ENCODE measurements around the gene PLD1. TPM values are rescaled to one million over a fixed set of nuclear protein-coding genes. Genes with fewer than 3 reads are reported as not detected.
"Not testable (repeated sequence)": the region's sequence is repeated elsewhere in the genome, so short reads cannot be mapped to it uniquely, and the experiment has no call there.

The PLD1 gene
- total RNA-seq (10 to 100 TPM; 17.4 to 31.1 TPM), polyA plus RNA-seq (1 to 10 TPM; 3.1 to 6.9 TPM)
- long read RNA-seq, donor 1, result 0 reads
- long read RNA-seq, donor 2, result 0 reads
- long read RNA-seq, donor 3, result 0 reads
- long read RNA-seq, donor 4, result 0 reads
- long read RNA-seq, donor 5, result 0 reads

- Histone ChIP-seq H3K4me3 (peak within 1 kb of the TSS; percentile 23), H3K9ac (ENCODE audit: insufficient read depth in 1 of 2, low read length in 2 of 2) (peak within 1 kb of the TSS; percentile 5 to 77), H3K27ac (ENCODE audit: low read depth in 1 of 2, low read length in 1 of 2) (peak within 1 kb of the TSS; percentile 79 to 96), H3K4me1 (ENCODE audit: control insufficient read depth in 5 of 5, insufficient read depth in 5 of 5, low read length in 5 of 5) (peaks cover 0 to 26% (median 9%) of the 10 kb centered on the region in 5 donors), H3K36me3 (ENCODE audit: control insufficient read depth in 4 of 4, insufficient read depth in 4 of 4, low read length in 4 of 4) (no peaks in the 10 kb centered on the region), H3K9me3 (ENCODE audit: control insufficient read depth in 4 of 4, insufficient read depth in 3 of 4, low read length in 3 of 4) (no peaks in the 10 kb centered on the region), H3K27me3 (ENCODE audit: control insufficient read depth in 3 of 3, insufficient read depth in 3 of 3, low read length in 2 of 3) (peaks cover 0 to 5% (median 0%) of the 10 kb centered on the region in 3 donors)
- ATAC-seq (ENCODE audit: insufficient read depth, low FRiP score), result peak; percentile 87
- WGBS, 2 donors, result 0 to 1% methylated on average over 73 to 78 of the region's 78 CpGs
- peak; percentile 81 to 84 (median 81) for DNase-seq
- TF ChIP-seq, protein P1, sequence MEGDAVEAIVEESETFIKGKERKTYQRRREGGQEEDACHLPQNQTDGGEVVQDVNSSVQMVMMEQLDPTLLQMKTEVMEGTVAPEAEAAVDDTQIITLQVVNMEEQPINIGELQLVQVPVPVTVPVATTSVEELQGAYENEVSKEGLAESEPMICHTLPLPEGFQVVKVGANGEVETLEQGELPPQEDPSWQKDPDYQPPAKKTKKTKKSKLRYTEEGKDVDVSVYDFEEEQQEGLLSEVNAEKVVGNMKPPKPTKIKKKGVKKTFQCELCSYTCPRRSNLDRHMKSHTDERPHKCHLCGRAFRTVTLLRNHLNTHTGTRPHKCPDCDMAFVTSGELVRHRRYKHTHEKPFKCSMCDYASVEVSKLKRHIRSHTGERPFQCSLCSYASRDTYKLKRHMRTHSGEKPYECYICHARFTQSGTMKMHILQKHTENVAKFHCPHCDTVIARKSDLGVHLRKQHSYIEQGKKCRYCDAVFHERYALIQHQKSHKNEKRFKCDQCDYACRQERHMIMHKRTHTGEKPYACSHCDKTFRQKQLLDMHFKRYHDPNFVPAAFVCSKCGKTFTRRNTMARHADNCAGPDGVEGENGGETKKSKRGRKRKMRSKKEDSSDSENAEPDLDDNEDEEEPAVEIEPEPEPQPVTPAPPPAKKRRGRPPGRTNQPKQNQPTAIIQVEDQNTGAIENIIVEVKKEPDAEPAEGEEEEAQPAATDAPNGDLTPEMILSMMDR (IDR thresholded peaks at IDR 0.05; ENCODE audit: control extremely low read depth, extremely low read depth), result no peak
Measured at GRCh38 chr3:171809861-171810628, at the start of gene PLD1. Gene PLD1, minus strand, starts transcription at chr3:171810483. Its CDS starts 72,432 bp downstream, at chr3:171738051.

GRCh38 chr3:171858770-171859169 is 48.5 kb upstream of the PLD1 start:
- DNase-seq; H3K9me3 ChIP-seq (ENCODE audit: control insufficient read depth in 4 of 4, insufficient read depth in 3 of 4, low read length in 3 of 4); H3K27me3 ChIP-seq (ENCODE audit: control insufficient read depth in 3 of 3, insufficient read depth in 3 of 3, low read length in 2 of 3); ATAC-seq (ENCODE audit: insufficient read depth, low FRiP score); H3K36me3 ChIP-seq (ENCODE audit: control insufficient read depth in 4 of 4, insufficient read depth in 4 of 4, low read length in 4 of 4); H3K4me3 ChIP-seq; H3K9ac ChIP-seq (ENCODE audit: insufficient read depth in 1 of 2, low read length in 2 of 2); H3K27ac ChIP-seq (ENCODE audit: low read depth in 1 of 2, low read length in 1 of 2): not testable (repeated sequence)
- 96% methylated on average over 4 of the region's 4 CpGs for whole genome bisulfite sequencing, 2 donors
- peaks cover 2 to 29% (median 9%) of the 10 kb centered on the region in 5 donors for H3K4me1 ChIP-seq (ENCODE audit: control insufficient read depth in 5 of 5, insufficient read depth in 5 of 5, low read length in 5 of 5)

GRCh38 chr3:171854649-171855305 is 44.5 kb upstream of the PLD1 start:
- H3K9ac ChIP-seq (ENCODE audit: insufficient read depth in 1 of 2, low read length in 2 of 2), result no peak overlapping the region
- no peak for DNase-seq
- peaks cover 0 to 6% (median under 1%) of the 10 kb centered on the region in 5 donors for H3K4me1 ChIP-seq (ENCODE audit: control insufficient read depth in 5 of 5, insufficient read depth in 5 of 5, low read length in 5 of 5)
- H3K27me3 ChIP-seq (ENCODE audit: control insufficient read depth in 3 of 3, insufficient read depth in 3 of 3, low read length in 2 of 3), result no peaks in the 10 kb centered on the region
- H3K9me3 ChIP-seq (ENCODE audit: control insufficient read depth in 4 of 4, insufficient read depth in 3 of 4, low read length in 3 of 4), result peaks cover 0 to 4% (median 1%) of the 10 kb centered on the region in 4 donors
- no peaks in the 10 kb centered on the region for H3K36me3 ChIP-seq (ENCODE audit: control insufficient read depth in 4 of 4, insufficient read depth in 4 of 4, low read length in 4 of 4)
- no peak overlapping the region for H3K4me3 ChIP-seq
- no peak overlapping the region for H3K27ac ChIP-seq (ENCODE audit: low read depth in 1 of 2, low read length in 1 of 2)
- TF ChIP-seq, protein P1 (IDR thresholded peaks at IDR 0.05; ENCODE audit: control extremely low read depth, extremely low read depth), result no peak
- no peak for ATAC-seq (ENCODE audit: insufficient read depth, low FRiP score)
- WGBS, 2 donors, result 89 to 97% methylated on average over 2 of the region's 2 CpGs

GRCh38 chr3:171851660-171852058 is 41.4 kb upstream of the PLD1 start:
- DNase-seq, result no peak
- WGBS, 2 donors, result 74 to 76% methylated on average over 5 of the region's 5 CpGs
- Histone ChIP-seq H3K27ac (ENCODE audit: low read depth in 1 of 2, low read length in 1 of 2) (no peak overlapping the region), H3K27me3 (ENCODE audit: control insufficient read depth in 3 of 3, insufficient read depth in 3 of 3, low read length in 2 of 3) (no peaks in the 10 kb centered on the region), H3K9ac (ENCODE audit: insufficient read depth in 1 of 2, low read length in 2 of 2) (no peak overlapping the region), H3K36me3 (ENCODE audit: control insufficient read depth in 4 of 4, insufficient read depth in 4 of 4, low read length in 4 of 4) (no peaks in the 10 kb centered on the region), H3K4me1 (ENCODE audit: control insufficient read depth in 5 of 5, insufficient read depth in 5 of 5, low read length in 5 of 5) (peaks cover 0 to 6% (median 2%) of the 10 kb centered on the region in 5 donors), H3K9me3 (ENCODE audit: control insufficient read depth in 4 of 4, insufficient read depth in 3 of 4, low read length in 3 of 4) (peaks cover 0 to 4% (median 1%) of the 10 kb centered on the region in 4 donors), H3K4me3 (no peak overlapping the region)
- no peak for ATAC-seq (ENCODE audit: insufficient read depth, low FRiP score)
- TF ChIP-seq, protein P1 (IDR thresholded peaks at IDR 0.05; ENCODE audit: control extremely low read depth, extremely low read depth), result no peak
